Gastrocnemius medialis (tissue), 4 donors: ENCODE measurements around the gene GPBP1.

ENCODE experiments used
- CTCF ChIP-seq, 5 experiments: fragments of 450-650 bp in 3 of 5; fragments of 200-600 bp in 2 of 5; sonication (generic) in 2 of 5; IDR thresholded peaks in 4 of 5; conservative IDR thresholded peaks in 1 of 5; 1 replicate in 4 of 5; 2 replicates in 1 of 5; pipeline ENCODE4 v1.5.1; 2016 to 2019; ENCODE audit warnings: antibody characterized with exemption in 5 of 5, mild to moderate bottlenecking in 3 of 5, moderate library complexity in 3 of 5
- POLR2A ChIP-seq, 2 donors: fragments of 450-650 bp; IDR thresholded peaks; one replicate each; pipeline ENCODE4 v1.6.1; 2017; ENCODE audit warnings: antibody characterized with exemption in 2 of 2, mild to moderate bottlenecking in 2 of 2, moderate library complexity in 2 of 2

- TF ChIP-seq CTCF (IDR thresholded peaks at IDR 0.05 in 4 of 5, conservative IDR thresholded peaks at IDR 0.05 in 1 of 5) (no peak), POLR2A (IDR thresholded peaks at IDR 0.05) (no peak)
Observed at GRCh38 chr5:57172466-57173318, 1.2 kb upstream of the GPBP1 start.
